ENCODE results near the gene TRAPPC2L. TPM values are rescaled to one million over a fixed set of nuclear protein-coding genes. Genes with fewer than 3 reads are reported as not detected.
A peak's percentile ranks its signal among the peaks of the same experiment; 100 is the strongest.

Gene TRAPPC2L
- total and polyA plus RNA-seq, 7 donors = 30.7 to 56.5 (median 42.1) TPM

- Histone ChIP-seq H3K9me3 (no peaks in the 10 kb centered on the region), H3K4me1 (no peaks in the 10 kb centered on the region), H3K4me3 (no peak overlapping the region), H3K36me3 (peaks cover 0 to 46% (median 5%) of the 10 kb centered on the region in 4 donors), H3K27me3 (no peaks in the 10 kb centered on the region), H3K27ac (peak overlapping the region in 2 of 4 donors; percentile 5 to 57)
- DNase-seq = peak; percentile 89
- TF ChIP-seq CTCF (IDR thresholded peaks at IDR 0.05) (no peak), EP300 (IDR thresholded peaks at IDR 0.05) (peak in 1 of 4 donors; percentile 41), POLR2AphosphoS5 (IDR thresholded peaks at IDR 0.05) (peak; percentile 44 to 81 (median 60)), POLR2A (IDR thresholded peaks at IDR 0.05) (no peak)
- 77 to 81% methylated on average over 11 of the region's 11 CpGs for WGBS, 2 donors
- intact Hi-C loops (cut with DNase I) = no loop called here
These were observed 26.7 kb upstream of the TRAPPC2L start for GRCh38 chr16:88830258-88830657.

- Histone ChIP-seq H3K36me3 (peaks cover 0 to 45% (median 6%) of the 10 kb centered on the region in 4 donors), H3K9me3 (no peaks in the 10 kb centered on the region), H3K27ac (peak overlapping the region in 2 of 4 donors; percentile 5 to 57), H3K4me1 (no peaks in the 10 kb centered on the region), H3K27me3 (no peaks in the 10 kb centered on the region), H3K4me3 (no peak overlapping the region)
- intact Hi-C loops (cut with DNase I) = no loop called here
- WGBS, 2 donors = 91 to 92% methylated on average over 14 of the region's 14 CpGs
- DNase-seq = no peak
- no peak for TF ChIP-seq EP300 (IDR thresholded peaks at IDR 0.05)
- TF ChIP-seq POLR2AphosphoS5 (IDR thresholded peaks at IDR 0.05) = no peak
- TF ChIP-seq POLR2A (IDR thresholded peaks at IDR 0.05) = no peak
These were observed 26.1 kb upstream of the TRAPPC2L start for GRCh38 chr16:88830783-88831182.

GRCh38 chr16:88831838-88832237, 25.1 kb upstream of the TRAPPC2L start:
- 85 to 87% methylated on average over 13 of the region's 13 CpGs for WGBS, 2 donors
- TF ChIP-seq CTCF (IDR thresholded peaks at IDR 0.05) = no peak
- no peak for TF ChIP-seq POLR2A (IDR thresholded peaks at IDR 0.05)
- TF ChIP-seq POLR2AphosphoS5 (IDR thresholded peaks at IDR 0.05) = peak in 1 of 4 donors; percentile 9
- Histone ChIP-seq H3K4me3 (no peak overlapping the region), H3K36me3 (peaks cover 0 to 36% (median 7%) of the 10 kb centered on the region in 4 donors), H3K27me3 (no peaks in the 10 kb centered on the region), H3K9me3 (no peaks in the 10 kb centered on the region), H3K27ac (no peak overlapping the region), H3K4me1 (no peaks in the 10 kb centered on the region)
- intact Hi-C loops (cut with DNase I) = no loop called here
- no peak for DNase-seq

GRCh38 chr16:88833086-88833485, 23.8 kb upstream of the TRAPPC2L start:
- Histone ChIP-seq H3K27me3 (no peaks in the 10 kb centered on the region), H3K4me1 (no peaks in the 10 kb centered on the region), H3K4me3 (no peak overlapping the region), H3K36me3 (peaks cover 0 to 33% (median 3%) of the 10 kb centered on the region in 4 donors), H3K9me3 (no peaks in the 10 kb centered on the region), H3K27ac (no peak overlapping the region)
- WGBS, 2 donors = 95 to 96% methylated on average over 13 of the region's 13 CpGs
- intact Hi-C loops (cut with DNase I) = no loop called here
- TF ChIP-seq CTCF (IDR thresholded peaks at IDR 0.05) (no peak), POLR2AphosphoS5 (IDR thresholded peaks at IDR 0.05) (no peak), POLR2A (IDR thresholded peaks at IDR 0.05) (no peak), EP300 (IDR thresholded peaks at IDR 0.05) (no peak)
- DNase-seq = no peak

GRCh38 chr16:88834670-88835069, 22.3 kb upstream of the TRAPPC2L start:
- WGBS, 2 donors = 91 to 92% methylated on average over 13 of the region's 13 CpGs
- no peak for DNase-seq
- no peak overlapping the region for H3K4me3 ChIP-seq
- intact Hi-C loops (cut with DNase I) = no loop called here
- TF ChIP-seq POLR2AphosphoS5 (IDR thresholded peaks at IDR 0.05) = no peak
- no peak for TF ChIP-seq CTCF (IDR thresholded peaks at IDR 0.05)
- TF ChIP-seq EP300 (IDR thresholded peaks at IDR 0.05) = no peak
- no peak for TF ChIP-seq POLR2A (IDR thresholded peaks at IDR 0.05)
- no peaks in the 10 kb centered on the region for H3K9me3 ChIP-seq
- no peaks in the 10 kb centered on the region for H3K4me1 ChIP-seq
- H3K36me3 ChIP-seq = peaks cover 0 to 36% (median 9%) of the 10 kb centered on the region in 4 donors
- peak overlapping the region in 2 of 4 donors; percentile 11 to 17 for H3K27ac ChIP-seq
- H3K27me3 ChIP-seq = no peaks in the 10 kb centered on the region
